H1 (cell line): ENCODE measurements around the gene SEC23IP. TPM values are rescaled to one million over a fixed set of nuclear protein-coding genes. Genes with fewer than 3 reads are reported as not detected.

Experiments
- CEBPB ChIP-seq: IDR thresholded peaks from 2 replicates; pipeline ENCODE4 v1.6.1; 2012; ENCODE audit warnings: low read depth, low read length
- CHD1 ChIP-seq: IDR thresholded peaks from 2 replicates; pipeline ENCODE4 v1.6.1; 2012; ENCODE audit warnings: low read depth, low read length, improper control_type of control experiment
- KDM1A ChIP-seq: fragments of 200-600, 300-600 bp; sonication (generic); IDR thresholded peaks from 2 replicates; pipeline ENCODE4 v1.7.1; 2016; ENCODE audit warnings: mild to moderate bottlenecking, low read length, borderline replicate concordance
- YY1 ChIP-seq: IDR thresholded peaks from 2 replicates; pipeline ENCODE4 v1.6.1; 2011; ENCODE audit warnings: low read depth, mild to moderate bottlenecking, low read length
- polyA plus RNA-seq, 7 experiments: library from polyadenylated mRNA; depleted of rRNA in 3 of 7; stranded (reverse) in 5 of 7; unstranded in 2 of 7; fragments of >200 nt in 5 of 7; fragments of 200-250 nt in 2 of 7; gene quantifications; 1 replicate in 5 of 7; 2 replicates in 1 of 7; 4 replicates in 1 of 7; pipeline versions ENCODE4 v1.2.1 to v1.2.3, GENCODE V29; 2011 to 2013; ENCODE audit warnings: missing spikeins in 2 of 7, mixed read lengths in 2 of 7
- total RNA-seq: library from RNA; stranded (reverse); fragmentation: NEBNext Ultra II Directional; extraction: Animal tissue kit (Norgen Biotek cat#: 25700); gene quantifications from 2 replicates; pipeline ENCODE4 v1.2.1, GENCODE V29; 2021
- TF ChIP-seq, protein P1 (sequence below): fragments of 300-600 bp; sonication (generic); IDR thresholded peaks from 2 replicates; pipeline ENCODE4 v1.7.1; 2012; ENCODE audit warnings: low read length, moderate library complexity, mild to moderate bottlenecking, inconsistent platforms; ENCODE audit not compliant: insufficient replicate concordance
- TF ChIP-seq, protein P2 (sequence below): IDR thresholded peaks from 2 replicates; pipeline ENCODE4 v1.6.1; 2011; ENCODE audit warnings: low read depth, mild to moderate bottlenecking, low read length; ENCODE audit not compliant: insufficient read depth

The SEC23IP gene
- total and polyA plus RNA-seq, 2 of the 8 experiments (the other 6 are each of a cell fraction or from before 2014, with no cell fraction given), result 29.0 to 105 TPM

DNA sequence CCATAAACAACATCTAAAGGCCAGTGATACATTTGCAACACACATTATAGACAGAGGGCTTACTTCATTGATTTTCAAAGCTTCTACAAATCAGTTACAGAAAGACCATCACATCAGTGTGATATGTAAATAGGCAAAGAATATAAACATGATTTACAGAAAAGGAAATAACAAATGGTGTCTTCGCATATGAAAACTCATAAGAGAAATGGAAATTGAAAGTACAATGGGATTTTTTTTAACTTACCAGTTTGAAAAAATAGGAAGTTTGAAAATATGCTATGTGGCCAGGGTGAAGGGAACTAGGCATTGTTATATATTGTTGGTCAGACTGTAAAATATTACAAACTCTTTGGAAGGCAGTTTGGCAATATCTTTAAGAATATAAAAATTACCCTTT is 27.3 kb downstream of the SEC23IP start (continued):
- TF ChIP-seq, protein P1, sequence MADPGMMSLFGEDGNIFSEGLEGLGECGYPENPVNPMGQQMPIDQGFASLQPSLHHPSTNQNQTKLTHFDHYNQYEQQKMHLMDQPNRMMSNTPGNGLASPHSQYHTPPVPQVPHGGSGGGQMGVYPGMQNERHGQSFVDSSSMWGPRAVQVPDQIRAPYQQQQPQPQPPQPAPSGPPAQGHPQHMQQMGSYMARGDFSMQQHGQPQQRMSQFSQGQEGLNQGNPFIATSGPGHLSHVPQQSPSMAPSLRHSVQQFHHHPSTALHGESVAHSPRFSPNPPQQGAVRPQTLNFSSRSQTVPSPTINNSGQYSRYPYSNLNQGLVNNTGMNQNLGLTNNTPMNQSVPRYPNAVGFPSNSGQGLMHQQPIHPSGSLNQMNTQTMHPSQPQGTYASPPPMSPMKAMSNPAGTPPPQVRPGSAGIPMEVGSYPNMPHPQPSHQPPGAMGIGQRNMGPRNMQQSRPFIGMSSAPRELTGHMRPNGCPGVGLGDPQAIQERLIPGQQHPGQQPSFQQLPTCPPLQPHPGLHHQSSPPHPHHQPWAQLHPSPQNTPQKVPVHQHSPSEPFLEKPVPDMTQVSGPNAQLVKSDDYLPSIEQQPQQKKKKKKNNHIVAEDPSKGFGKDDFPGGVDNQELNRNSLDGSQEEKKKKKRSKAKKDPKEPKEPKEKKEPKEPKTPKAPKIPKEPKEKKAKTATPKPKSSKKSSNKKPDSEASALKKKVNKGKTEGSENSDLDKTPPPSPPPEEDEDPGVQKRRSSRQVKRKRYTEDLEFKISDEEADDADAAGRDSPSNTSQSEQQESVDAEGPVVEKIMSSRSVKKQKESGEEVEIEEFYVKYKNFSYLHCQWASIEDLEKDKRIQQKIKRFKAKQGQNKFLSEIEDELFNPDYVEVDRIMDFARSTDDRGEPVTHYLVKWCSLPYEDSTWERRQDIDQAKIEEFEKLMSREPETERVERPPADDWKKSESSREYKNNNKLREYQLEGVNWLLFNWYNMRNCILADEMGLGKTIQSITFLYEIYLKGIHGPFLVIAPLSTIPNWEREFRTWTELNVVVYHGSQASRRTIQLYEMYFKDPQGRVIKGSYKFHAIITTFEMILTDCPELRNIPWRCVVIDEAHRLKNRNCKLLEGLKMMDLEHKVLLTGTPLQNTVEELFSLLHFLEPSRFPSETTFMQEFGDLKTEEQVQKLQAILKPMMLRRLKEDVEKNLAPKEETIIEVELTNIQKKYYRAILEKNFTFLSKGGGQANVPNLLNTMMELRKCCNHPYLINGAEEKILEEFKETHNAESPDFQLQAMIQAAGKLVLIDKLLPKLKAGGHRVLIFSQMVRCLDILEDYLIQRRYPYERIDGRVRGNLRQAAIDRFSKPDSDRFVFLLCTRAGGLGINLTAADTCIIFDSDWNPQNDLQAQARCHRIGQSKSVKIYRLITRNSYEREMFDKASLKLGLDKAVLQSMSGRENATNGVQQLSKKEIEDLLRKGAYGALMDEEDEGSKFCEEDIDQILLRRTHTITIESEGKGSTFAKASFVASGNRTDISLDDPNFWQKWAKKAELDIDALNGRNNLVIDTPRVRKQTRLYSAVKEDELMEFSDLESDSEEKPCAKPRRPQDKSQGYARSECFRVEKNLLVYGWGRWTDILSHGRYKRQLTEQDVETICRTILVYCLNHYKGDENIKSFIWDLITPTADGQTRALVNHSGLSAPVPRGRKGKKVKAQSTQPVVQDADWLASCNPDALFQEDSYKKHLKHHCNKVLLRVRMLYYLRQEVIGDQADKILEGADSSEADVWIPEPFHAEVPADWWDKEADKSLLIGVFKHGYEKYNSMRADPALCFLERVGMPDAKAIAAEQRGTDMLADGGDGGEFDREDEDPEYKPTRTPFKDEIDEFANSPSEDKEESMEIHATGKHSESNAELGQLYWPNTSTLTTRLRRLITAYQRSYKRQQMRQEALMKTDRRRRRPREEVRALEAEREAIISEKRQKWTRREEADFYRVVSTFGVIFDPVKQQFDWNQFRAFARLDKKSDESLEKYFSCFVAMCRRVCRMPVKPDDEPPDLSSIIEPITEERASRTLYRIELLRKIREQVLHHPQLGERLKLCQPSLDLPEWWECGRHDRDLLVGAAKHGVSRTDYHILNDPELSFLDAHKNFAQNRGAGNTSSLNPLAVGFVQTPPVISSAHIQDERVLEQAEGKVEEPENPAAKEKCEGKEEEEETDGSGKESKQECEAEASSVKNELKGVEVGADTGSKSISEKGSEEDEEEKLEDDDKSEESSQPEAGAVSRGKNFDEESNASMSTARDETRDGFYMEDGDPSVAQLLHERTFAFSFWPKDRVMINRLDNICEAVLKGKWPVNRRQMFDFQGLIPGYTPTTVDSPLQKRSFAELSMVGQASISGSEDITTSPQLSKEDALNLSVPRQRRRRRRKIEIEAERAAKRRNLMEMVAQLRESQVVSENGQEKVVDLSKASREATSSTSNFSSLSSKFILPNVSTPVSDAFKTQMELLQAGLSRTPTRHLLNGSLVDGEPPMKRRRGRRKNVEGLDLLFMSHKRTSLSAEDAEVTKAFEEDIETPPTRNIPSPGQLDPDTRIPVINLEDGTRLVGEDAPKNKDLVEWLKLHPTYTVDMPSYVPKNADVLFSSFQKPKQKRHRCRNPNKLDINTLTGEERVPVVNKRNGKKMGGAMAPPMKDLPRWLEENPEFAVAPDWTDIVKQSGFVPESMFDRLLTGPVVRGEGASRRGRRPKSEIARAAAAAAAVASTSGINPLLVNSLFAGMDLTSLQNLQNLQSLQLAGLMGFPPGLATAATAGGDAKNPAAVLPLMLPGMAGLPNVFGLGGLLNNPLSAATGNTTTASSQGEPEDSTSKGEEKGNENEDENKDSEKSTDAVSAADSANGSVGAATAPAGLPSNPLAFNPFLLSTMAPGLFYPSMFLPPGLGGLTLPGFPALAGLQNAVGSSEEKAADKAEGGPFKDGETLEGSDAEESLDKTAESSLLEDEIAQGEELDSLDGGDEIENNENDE, result no peak
- TF ChIP-seq, protein P2, sequence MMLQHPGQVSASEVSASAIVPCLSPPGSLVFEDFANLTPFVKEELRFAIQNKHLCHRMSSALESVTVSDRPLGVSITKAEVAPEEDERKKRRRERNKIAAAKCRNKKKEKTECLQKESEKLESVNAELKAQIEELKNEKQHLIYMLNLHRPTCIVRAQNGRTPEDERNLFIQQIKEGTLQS, result no peak
- TF ChIP-seq CEBPB (no peak), KDM1A (no peak), CHD1 (no peak), YY1 (no peak)
